ENCODE data around the gene CERKL.

CERKL gene

DNA sequence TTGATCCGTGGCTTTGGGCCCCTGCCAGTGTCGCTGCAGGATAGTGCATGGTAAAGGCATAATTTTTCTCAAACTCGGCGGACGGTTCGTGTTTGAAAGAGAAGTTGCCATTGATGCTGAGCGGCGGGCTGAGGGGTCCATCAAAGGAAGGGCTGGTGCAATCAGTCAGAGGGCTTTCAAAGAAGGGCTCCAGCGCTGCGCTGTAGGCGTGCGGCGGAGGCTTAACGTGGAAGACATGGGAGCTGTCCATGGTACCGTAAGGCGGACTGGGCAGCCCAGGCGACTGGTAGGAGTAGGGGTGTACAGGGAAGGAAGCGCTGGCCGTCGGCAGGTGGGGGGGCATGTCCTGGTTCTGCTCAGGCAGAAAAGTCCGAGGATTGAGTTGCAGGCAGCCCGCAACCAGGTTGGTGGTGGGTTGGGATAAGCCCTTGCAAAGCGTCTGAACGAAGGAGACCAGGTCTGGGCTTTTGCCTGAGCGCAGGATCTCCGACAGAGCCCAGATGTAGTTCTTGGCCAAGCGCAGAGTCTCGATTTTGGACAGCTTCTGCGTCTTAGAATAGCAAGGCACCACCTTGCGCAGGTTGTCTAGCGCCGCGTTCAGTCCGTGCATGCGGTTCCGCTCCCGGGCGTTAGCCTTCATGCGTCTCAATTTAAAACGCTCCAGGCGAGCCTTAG is 21.1 kb upstream of the CERKL start:
- no peak for DNase-seq

DNA sequence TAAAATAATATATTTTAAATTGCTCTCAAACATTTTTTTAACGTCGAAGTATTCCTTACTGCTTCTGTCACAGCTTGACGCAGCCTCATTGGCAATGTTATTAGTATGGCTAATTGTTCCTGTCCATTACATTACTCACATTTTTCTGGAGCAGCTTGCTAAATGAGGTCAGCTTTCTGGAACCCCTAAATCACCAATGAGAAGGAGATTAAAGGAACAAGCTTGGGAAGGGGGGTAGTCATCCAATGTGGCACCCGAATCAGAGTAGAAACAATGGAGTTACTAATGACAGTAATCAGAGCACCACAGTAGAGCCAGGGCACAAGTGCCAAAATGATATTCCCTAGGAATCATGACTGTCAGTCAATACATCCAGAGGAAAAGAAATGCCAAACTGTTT is 18.3 kb upstream of the CERKL start:
- DNase-seq = no peak

DNA sequence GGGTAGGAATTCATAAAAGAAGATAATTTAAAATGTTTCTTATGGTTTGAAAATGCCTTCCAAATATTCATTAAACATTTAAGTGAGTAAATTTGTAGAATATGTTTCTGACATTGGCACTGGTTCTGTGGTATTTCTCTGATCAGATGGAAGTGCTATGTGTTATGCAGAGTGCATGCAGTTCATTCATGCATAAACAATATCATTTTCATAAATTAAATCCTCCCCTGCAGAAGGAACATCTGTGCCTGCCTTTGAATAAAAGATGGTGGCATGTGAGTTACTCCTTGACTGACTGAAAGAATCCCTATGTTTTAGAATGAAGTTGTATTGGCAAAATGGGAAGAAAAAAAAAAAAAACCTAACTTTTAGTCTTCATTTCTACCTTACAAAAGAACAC is 17.6 kb upstream of the CERKL start:
- DNase-seq = no peak

DNA sequence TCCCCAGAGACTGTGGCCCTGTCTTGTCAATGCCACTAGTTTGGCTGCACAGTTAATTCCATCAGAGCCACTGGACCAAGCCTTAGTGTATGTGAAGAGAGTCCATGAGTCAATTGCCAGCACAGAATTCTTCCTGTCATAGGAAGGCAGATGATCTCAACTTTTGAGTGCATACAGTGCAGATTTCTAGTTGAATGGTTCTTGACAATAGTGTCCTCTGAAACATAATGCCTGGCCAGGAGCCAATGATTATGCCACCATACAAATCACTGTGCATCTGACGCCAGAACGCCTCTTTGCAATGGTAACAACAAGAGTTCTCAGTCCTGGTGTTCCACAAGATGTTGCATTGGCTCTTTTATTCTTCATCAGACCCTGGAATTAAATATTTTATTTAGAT is 16.3 kb upstream of the CERKL start:
- DNase-seq = peak; percentile 4

DNA sequence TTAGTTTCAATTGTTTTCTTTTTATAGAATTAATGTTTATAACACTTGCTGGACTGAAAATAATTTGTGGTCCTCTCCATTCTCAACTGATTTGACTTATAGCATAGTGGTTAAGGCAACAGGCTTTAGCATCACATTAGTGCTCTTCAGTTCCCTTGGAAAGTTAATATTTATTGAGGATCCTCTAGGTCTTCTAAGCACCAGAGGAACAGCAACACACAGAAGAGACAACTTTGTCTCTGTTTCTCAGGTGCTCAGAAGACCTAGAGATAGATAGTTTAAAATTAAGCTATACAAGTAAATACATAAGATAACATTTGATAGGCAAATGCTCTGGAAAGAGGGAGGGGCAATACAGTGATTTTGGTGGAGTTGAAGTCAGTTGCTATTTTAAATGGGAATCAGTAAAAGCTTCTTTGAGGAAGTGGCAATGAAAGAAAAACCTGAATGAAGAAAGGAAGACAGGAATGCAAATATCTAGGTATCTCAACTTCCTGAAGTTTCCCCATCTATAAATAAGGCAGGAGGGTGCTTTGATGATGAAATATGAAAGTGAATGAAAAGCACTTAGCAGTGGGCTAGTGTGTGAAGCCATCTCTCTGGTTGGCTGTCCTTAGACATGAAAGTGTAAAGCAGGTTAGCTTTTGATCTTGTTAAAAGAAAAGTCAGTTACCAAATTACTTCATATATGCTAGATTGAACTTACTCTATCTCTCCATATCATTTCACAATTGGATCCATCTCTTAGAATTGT is 15.5 kb upstream of the CERKL start:
- no peak for DNase-seq

DNA sequence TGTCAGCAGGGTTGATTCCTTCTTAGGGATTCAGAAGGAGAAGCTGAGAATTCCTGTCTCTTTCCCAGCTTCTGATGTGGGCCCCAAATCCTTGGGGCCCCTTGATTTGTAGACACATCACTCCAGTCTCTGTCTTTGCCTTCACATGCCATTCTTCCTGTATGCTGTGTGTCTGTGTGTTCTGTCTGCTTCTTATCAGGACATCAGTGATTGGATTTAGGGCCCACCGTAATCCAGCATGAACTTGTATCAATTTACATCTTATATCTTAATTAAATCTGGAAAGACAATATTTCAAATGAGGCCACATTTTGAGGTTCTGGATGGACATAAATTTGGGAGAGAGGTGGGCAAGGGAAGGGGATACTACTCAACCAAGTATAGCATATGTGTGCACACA is 13.7 kb upstream of the CERKL start:
- no peak for DNase-seq

DNA sequence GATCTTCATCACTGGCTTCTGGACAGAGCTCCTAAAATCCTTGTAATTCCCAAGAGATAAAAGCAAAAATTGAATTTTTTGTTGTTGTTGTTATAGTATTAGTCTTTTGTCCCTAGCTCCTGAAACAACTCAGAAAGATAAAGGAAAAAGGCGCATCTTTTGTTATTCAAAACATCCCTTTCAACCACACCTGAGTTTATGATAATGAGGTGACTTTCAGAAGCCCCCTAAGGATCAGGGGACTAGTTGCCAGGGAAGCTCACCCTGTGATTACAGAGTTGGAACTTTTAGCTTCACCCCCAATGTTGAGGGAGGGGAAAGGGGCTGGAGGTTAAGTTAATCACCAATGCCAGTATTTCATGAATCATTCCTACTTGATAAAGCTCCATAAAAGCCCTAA is 10.3 kb upstream of the CERKL start:
- DNase-seq = no peak

DNA sequence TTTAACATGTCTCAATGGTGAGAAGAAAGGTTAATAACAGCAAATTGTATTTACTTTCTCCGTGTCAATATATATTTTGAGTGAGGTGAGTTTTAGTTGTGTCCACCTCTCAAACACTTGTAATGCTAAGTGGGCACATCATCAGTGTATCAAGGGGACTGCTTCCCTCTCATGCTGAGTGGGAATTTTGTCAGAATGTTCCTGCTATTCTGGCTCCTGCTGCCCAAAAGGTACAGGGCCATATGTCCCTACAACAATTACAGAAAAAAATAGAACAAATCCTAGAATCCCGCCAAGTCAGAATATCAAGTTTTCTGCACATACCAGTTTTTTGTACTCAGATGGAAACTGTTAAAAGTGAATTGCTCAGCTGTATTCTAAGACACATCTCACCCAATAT is 5.4 kb upstream of the CERKL start:
- DNase-seq = no peak

DNA sequence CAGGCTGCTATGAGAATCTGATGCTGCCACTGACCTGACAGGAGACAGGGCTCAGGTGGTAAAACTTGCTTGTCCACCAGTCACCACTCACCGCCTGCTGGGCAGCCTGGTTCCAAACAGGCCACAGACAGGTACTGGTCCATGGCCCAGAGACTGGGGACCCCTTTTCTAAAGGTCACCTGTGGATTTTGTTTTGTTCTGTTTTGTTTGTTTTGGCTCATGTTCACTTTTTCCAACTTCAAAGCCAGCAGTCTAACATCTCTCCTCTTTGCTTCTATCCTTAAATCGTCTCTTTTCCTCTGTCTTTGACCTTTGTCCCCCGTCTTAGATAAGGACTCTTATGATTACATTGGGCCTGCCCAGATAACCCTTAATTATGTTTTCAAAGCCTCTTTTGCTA is 3.3 kb upstream of the CERKL start:
- no peak for DNase-seq

DNA sequence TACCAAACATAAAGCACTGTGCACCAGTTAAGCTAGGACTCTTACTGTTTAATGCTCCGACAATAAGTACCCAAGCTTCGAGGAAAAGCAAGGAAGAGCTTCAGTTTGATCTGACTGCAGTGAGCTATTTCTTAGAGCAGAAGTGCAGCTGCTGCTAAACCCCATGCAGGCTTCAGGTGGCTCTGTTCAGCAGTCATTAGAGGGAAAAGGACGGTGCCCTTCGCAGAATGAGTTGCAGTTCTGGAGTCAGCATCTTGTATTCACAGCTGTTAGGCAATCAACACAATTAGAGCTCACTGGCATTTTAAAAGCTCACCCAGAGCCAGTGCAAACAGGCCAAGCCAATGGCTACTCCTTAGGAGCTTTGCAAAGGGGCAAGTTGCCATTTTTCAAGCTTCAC is 1.5 kb upstream of the CERKL start:
- DNase-seq = no peak

DNA sequence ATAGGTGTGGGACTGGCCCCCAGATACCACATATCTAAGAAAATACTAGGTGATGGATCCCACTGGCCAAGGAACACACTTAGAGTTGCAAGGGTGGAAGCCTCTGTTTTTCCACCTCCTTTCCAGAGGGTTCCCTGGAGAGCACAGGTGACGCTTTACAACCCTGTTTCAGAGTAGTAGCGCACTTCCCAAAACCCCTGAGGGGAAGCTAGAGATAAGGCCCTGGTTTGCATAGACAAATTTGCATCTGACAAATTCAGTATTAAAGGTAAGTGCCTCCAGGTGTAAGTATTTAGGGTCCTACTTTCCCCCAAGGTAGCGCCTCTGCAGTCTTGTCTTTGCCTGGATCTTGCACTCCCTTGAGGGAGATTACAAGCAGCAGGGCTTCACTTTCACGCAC is 474 bp upstream of the CERKL start:
- DNase-seq = no peak

DNA sequence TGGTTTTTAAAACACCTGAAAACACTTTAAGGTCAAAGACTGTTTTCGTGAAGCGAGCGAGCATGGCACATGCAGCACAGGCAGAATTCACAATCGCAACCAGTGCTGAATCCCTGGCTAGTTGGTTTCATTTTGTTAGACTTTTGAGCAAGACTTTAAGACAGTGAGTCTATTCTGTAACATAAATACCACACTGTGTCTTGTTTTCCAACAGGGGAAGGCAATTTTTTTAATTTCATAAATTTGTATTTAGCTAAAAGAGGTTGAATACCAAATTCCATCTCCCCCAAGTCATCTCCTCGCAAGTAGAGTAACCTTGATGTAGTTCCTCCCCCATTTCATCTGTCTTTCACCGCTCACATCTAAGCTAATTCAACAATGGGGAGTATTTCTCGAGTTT is 1.4 kb downstream of the CERKL start:
- DNase-seq = no peak

DNA sequence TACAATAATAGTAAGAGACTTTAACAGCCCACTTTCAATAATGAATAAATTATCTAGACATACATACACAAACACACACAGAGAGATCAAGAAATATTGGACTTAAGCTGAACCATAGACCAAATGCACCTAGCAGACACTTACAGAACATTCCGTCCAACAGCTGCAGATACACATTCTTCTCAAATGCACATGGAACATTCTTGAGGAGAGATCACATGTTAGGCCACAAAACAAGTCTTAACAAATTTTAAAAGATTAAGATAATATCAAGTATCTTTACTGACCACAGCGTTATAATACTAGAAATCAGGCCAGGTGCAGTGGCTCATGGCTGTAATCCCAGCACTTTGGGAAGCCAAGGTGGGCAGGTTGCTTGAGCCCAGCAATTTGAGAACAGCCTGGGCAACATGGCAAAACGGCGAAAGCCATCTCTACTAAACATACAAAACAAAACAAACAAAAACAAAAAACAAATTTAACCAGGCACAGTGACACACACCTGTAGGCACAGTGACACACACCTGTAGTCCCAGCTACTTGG is 7.4 kb downstream of the CERKL start:
- DNase-seq = no peak

DNA sequence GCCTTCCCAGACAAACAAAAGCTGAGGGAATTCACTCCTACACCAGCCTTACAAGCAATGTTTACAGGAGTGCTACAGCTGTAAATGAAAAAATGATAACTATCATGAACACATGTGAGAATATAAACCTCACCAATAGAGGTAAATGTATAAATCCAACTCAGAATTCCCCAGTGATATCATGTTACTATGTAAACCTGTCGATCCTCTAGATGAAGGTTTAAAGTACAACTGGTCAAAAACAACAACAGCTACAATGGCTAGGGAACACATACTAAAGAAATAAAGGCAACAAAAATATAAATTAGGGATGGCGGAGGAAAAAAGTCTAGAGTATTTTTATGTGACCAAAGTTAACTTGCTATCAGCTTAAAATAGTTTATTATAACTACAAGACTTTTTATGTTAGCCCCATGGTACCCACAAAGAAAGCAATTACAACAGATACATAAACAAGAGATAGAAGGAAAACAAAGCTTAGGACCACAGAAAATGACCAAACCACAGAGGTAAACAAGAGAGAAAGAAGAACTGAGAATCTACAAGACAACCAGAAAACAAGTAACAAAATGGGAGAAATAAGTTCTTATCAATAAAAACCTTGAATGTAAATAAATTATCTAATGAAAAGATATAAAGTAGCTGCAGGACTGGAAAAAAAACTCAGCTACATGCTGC is 8.3 kb downstream of the CERKL start:
- DNase-seq = no peak

DNA sequence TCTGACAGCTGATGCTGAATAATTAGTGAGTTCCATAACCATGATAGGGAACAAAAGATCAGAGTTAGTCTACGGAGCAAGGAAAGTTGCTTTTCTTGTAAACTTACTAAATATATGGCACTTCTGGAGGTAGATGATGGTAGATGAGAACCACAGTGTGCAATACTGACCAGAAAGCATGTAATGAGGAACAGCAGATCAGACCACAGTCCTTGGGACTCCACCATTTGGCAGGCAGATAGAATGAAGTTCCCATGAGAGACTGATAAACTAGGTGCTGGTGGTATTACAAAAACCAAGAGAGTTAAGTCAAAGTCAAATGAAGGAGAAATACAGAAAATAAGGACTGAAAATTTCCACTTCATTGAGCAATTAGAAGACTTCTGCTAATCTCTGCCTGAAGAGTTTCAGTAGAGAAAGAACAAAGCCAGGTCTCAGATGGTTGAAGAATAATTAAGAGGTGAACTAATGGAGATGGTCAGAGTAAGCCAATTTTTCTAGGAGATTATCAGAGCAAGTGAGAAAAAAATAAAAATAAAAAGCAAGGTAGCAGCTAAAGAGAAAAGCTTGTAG is 10.4 kb downstream of the CERKL start:
- DNase-seq = no peak

DNA sequence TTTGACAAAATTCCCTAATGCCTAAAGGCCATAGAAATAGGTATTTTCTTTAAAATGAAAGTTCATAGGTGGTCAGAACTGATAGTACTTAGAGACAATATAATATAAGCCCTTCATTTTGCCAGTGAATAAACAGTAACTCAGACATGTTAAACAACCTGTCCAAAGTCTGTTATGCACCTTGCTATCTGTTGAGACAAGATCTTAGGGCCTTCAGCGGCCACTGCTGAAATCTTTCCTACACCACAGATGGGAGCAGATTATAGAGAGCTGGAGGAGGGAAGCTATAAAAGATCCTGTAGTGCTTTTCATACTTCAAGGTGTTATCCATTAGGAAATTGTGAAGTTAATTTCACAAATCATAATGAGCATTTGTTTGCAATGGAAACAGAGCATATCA is 13.8 kb downstream of the CERKL start:
- no peak for DNase-seq

DNA sequence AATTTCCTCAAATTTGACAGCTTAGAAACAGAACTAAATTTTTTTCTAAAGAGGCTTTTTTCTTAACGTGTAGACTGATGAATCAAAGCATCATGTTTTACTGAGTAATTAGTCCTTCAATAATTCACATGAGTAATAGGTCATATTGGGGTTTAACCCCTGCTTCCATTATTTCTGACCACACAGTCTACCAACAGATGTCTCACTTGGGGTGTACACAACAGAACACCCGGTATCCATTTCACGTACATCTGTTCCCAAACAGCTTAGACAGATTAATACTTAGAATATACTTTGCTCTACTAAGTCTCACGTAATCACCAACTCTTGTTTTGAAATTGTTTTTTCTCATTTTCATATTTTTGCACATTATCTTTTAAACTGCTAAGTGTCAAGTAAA is 14.8 kb downstream of the CERKL start:
- no peak for DNase-seq

DNA sequence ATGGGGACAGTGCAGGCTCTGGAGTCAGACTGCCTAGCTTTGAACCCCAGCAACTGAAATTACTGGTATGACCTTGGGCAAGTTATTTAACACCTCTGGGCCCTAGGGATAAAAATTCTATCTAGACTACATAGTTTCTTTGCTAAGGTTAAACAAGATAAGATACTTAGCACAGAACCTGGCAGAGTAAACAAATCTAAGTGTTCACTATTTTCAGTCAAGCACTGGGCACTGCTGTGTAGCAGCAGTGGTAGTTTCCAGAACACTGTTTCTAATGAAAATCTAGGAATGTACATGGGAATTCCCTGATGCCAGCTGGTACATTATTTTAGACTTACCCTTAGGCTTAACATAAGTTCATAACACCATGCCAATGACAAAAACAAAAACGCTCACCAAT is 17.2 kb downstream of the CERKL start:
- no peak for DNase-seq

DNA sequence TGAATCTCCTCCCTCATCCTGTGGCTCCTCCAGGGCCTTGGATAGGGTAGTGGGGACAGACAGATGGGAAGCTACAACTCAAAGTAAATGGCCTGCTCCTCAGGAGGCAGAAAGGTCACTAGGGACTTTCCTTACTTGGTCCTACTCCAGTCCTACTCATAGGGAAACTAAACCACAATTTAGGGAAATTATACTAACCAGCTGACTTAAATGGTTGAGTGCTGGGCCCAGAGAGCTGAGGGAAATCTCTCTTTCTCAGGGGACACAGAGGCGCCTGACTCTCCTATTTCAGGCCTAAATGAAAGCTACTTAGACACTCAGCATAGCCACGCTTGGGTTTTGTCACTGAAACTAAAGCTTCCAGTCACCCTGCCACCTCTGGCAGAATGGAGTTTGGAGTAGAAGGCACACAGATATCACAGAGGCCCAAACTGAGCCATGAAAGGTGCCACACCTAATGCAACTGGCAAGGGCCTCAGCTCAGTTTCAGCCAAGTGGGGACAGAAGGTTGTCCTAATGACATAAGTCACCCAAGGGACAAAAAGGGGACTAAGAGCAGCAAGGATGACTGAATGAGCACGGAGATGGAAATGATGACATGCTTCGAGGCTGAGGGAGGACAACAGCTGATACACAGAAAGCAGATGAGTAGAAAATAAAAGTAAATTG is 24.0 kb downstream of the CERKL start:
- no peak for DNase-seq

DNA sequence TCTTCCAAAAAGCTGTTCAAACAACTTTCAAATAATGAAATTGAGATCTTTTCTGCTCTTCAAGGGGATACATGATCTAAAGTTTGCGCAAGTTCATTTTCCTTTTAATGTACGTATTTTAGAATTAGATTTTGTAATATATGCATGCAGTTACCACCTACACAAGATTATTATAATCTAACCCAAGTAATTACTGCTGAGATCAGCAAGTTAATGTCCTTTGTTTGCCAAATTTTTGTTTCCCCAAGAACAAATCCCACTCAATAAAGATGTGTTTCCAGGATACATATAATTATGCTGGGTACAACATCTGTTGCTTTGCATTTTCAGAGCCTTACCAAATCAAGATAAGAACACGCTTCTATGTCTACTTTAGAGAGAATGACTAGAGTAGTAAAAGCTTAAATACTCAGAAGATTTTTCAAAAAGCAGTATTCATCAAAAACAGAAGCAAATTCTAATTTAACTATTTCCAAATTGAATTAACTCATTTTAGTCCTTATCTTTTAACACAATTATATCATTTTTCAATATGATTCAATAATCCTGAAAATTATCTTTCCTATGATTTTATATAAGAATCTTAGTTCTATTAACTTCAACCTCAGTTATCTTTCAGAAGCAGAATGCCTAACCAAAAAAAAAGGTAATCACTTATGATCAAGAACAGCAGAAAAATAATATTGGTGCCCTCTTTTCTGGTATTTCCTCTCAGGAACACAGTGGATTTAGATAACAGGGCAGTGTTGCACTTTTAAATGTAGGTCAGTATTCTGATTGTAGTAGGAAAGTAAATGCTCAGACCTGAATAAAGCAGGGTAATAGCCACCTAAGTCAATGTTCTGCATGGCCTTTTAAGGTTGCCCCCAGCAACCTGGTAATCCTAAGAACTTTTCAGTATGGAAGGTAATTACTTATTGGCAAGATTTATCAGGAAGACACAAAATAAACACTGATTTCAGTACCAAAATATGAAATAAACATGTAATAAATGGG is 28.0 kb downstream of the CERKL start:
- no peak for DNase-seq

DNA sequence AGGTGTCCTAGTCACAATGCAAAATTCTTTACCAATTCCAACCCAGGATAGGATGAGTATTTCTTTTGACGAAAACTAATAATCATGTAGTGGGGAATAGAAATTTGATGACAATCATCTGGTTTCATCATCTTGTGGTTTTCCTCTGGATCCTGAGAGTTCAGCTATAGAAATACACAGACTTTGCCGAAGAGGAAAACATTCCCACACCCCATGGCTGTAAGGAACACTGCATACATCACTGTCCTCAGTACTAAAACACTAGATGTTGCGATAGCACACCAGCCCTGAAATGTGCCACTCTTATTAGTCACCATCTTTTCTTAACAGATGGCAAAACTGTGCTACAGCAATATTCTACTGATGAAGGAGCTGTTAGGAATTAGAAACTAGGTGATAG is 29.4 kb downstream of the CERKL start:
- no peak for DNase-seq

DNA sequence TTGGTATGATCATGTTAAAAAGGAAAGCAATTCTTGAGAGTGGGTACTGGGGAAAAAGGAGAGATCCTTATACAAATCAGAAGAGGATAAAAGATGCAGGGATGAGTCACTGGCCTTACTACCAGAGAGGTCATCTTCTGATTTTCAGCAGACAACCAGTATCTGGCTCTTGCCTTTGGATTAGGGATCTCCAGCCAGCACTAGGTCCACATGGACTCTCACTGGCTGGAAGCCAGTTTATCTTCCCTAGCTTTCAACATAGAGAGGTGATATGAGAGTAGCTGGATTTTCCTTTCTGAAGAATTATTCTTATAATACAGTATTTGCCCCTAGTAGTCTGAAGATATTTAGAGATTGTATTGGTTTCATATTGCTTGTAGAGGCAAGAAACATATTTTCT is 30.2 kb downstream of the CERKL start:
- no peak for DNase-seq

Measured in OCI-M1 (cell line).